GM18868 (cell line): Measurements from ENCODE around the gene ARHGAP36.

ENCODE experiments used
- ATAC-seq: cut with Tn5 transposase; IDR thresholded peaks from one replicate; pipeline ENCODE4 v1.9.1; 2021; ENCODE audit warnings: mild to moderate bottlenecking, moderate library complexity; ENCODE audit not compliant: unreplicated experiment

ARHGAP36 gene

GRCh38 chrX:131058136-131058868, at the start of gene ARHGAP36:
ARHGAP36 (plus strand) TSS chrX:131058346; CDS start chrX:131081666, 23,320 bp downstream.
- ATAC-seq = no peak

GRCh38 chrX:131010186-131010585, 48.0 kb upstream of the ARHGAP36 start:
- ATAC-seq = no peak

GRCh38 chrX:131025336-131025735, 32.8 kb upstream of the ARHGAP36 start:
- no peak for ATAC-seq

- no peak for ATAC-seq
Observed at GRCh38 chrX:131032354-131033230, 25.6 kb upstream of the ARHGAP36 start.

GRCh38 chrX:131034063-131034462, 24.1 kb upstream of the ARHGAP36 start:
- ATAC-seq = no peak

GRCh38 chrX:131040781-131041180, 17.4 kb upstream of the ARHGAP36 start:
- no peak for ATAC-seq

- no peak for ATAC-seq
Observed at GRCh38 chrX:131041667-131042066, 16.5 kb upstream of the ARHGAP36 start.

- no peak for ATAC-seq
Observed at GRCh38 chrX:131045726-131046125, 12.4 kb upstream of the ARHGAP36 start.

GRCh38 chrX:131046596-131046995, 11.6 kb upstream of the ARHGAP36 start:
- ATAC-seq = no peak

- ATAC-seq = no peak
Observed at GRCh38 chrX:131047180-131047579, 11.0 kb upstream of the ARHGAP36 start.

- no peak for ATAC-seq
Observed at GRCh38 chrX:131053076-131053475, 5.1 kb upstream of the ARHGAP36 start.

GRCh38 chrX:131054906-131055305, 3.2 kb upstream of the ARHGAP36 start:
- no peak for ATAC-seq

GRCh38 chrX:131057706-131058105, 440 bp upstream of the ARHGAP36 start:
- no peak for ATAC-seq

- no peak for ATAC-seq
Observed at GRCh38 chrX:131059246-131059645, 1.1 kb downstream of the ARHGAP36 start.

GRCh38 chrX:131060147-131060546, 2.0 kb downstream of the ARHGAP36 start:
- no peak for ATAC-seq

- ATAC-seq = no peak
Observed at GRCh38 chrX:131061306-131061705, 3.2 kb downstream of the ARHGAP36 start.

GRCh38 chrX:131063613-131064012, 5.5 kb downstream of the ARHGAP36 start:
- ATAC-seq = no peak

- no peak for ATAC-seq
Observed at GRCh38 chrX:131066237-131066636, 8.1 kb downstream of the ARHGAP36 start.

- ATAC-seq = no peak
Observed at GRCh38 chrX:131067216-131067615, 9.1 kb downstream of the ARHGAP36 start.

GRCh38 chrX:131067846-131068745, 9.9 kb downstream of the ARHGAP36 start:
- no peak for ATAC-seq
